Activated CD4-positive, alpha-beta T cell treated with anti-CD3 and anti-CD28 coated beads for 1 hour (primary cell): ENCODE data around the gene PPIE.

Experiments used
- DNase-seq: peaks from one replicate; pipeline ENCODE4 v3.0.0-alpha.2; 2020

PPIE gene

GRCh38 chr1:39721664-39722063 is 17.0 kb upstream of the PPIE start:
- no peak for DNase-seq

DNA sequence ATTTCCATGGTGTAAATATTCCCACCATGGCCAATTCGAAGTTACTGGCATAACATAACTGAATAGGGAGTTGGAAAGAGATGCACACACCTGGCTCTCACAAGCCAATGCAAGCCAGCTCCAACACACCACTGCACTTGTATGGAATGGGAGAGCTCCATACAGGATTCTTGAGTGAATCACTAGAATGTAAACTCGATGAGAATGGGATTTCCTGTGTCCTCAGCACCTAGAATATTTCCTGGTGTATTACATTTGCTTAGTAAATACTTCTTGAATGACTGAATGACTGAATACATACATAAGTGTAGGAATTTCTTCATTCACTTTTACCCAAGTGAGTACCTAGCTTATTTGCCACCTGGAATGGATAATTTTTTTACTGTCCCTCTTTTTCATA is 16.2 kb upstream of the PPIE start:
- no peak for DNase-seq

GRCh38 chr1:39726600-39726999 is 12.1 kb upstream of the PPIE start:
- no peak for DNase-seq

DNA sequence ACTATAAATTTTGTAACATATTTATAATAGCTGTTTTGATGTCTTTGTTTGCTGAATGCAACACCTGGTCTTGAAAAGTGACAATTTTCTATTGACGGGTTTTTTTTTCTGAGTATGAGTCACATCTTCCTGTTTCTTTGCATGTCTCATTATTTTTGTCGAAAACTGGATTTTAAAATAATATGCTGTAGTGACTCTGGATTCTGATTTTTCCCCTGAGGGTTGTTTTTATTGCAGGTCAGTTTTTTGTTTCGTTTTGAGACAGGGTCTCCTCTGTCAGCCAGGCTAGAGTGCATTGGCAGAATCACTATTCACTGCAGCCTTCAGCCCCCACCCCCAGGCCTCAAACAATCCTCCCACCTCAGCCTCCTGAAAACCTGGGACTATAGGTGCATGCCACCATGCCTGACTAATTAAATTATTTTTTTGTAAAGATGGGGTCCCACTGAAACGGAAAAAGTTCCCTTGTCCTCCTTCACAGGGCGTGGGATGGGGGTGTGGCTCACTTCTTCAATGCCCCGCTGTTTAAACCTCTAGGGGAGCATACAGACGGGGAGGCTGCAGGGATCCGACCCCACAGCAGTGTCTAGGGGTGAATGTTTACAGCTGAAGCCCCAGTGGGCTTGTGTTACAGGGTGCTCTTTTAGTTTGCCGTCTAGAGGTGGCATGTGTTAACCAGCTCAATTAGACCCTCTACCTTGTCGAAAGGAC is 11.3 kb upstream of the PPIE start:
- no peak for DNase-seq

DNA sequence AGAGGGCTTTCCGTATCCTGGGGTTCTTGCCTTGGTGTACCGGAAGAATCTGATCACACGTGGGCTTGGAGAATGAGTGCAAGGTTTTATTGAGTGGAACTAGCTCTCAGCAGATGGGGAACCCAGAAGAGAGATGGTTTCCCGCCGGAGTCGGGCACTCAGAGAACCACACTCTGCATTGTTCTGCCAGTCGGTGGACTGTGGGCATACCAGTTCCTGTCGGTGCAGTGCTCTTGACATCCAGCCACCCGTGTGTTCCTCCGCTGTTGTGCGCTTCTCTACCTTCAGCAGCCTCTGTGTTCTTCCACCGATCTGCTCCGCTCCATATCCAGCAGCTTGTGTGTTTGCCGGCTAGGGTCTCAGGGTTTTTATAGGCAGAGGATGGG is 10.8 kb upstream of the PPIE start:
- no peak for DNase-seq

DNA sequence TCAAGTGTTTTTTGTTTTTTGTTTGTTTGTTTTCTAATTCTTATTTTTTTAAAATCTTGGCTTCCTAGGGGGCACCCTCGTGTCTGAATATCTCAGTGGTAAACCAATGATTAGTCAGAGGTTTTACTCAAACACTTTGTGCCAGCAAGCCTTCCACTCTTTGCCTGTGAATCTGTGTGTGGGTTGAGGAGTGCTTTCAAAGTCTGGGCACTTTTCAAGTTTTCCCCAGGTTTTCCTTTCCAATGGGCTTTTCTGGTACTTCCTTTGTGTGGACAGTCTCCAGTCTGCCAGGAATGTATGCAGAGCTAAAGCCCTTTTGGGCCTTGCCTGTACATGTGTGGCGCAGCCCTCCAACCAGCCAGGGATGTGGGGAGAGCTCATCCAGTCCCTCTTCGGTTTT is 9.7 kb upstream of the PPIE start:
- no peak for DNase-seq

- no peak for DNase-seq
Measured at GRCh38 chr1:39729842-39730241, 8.8 kb upstream of the PPIE start.

- DNase-seq, result no peak
Measured at GRCh38 chr1:39732730-39733129, 6.0 kb upstream of the PPIE start.

DNA sequence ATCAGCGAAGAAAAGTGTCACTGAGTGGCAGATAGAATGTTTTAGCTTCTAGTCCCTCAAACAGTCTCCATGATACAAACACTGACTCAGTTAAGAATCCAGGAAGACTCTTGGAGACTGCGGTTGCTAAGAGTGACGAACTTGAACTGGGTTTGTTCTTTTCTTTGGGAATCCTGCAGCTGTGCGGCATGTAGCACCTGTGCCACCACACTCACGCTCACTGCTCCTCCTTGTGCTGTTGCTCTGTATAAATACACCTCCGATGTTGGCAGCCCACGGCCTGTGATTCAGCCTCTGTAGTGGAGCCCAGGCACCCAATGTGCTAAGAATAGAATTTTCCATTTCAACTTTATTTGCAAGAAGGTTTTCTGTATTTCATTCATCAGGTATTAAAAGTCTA is 5.5 kb upstream of the PPIE start:
- DNase-seq, result no peak

DNA sequence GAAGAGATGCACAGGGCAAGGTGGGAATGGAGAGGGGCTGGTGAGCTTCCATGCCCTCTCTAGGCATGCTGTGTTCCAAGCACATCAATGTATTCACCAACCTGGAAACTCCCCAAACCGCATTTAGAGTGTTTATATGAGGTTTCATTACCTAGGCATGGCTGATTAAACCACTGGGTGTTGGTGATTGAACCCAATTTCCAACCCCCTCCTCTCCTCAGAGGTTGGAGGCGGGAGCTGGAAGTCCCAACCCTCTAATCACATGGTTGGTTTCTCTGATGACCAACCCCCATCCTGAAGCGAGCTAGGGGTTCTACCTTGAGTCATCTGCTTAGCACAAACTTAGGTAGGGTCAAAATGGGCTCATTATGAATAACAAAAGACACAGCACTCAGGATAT is 3.0 kb upstream of the PPIE start:
- DNase-seq, result no peak

DNA sequence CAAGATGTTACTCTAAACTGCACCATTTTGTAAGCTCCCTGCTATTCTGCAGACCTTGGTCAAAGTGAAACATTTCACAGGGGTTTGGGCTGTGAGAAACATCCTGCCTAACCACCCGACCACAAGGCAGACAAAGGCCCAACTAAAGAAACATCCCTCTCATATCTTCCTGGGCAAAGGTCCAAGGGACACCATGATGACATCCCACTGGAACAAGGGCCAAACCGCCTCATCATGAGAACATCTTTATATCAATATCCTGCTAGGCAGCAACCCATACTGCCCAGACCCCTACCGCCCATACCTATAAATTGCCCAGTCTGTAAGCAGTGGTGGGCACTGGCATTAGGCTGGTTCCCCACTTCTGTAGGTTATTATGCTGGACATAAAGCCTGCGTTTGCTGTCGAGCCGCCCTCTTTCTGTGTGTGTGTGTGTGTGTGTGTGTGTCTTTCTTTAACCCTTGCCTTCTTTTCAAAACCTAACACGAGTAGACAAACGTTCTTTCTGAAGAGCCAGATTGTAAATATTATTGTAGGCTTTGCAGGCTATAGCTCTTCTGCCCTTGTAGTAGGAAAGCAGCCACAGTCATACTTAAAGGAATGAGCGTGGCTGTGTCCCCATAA is 1.0 kb upstream of the PPIE start:
- no peak for DNase-seq

DNA sequence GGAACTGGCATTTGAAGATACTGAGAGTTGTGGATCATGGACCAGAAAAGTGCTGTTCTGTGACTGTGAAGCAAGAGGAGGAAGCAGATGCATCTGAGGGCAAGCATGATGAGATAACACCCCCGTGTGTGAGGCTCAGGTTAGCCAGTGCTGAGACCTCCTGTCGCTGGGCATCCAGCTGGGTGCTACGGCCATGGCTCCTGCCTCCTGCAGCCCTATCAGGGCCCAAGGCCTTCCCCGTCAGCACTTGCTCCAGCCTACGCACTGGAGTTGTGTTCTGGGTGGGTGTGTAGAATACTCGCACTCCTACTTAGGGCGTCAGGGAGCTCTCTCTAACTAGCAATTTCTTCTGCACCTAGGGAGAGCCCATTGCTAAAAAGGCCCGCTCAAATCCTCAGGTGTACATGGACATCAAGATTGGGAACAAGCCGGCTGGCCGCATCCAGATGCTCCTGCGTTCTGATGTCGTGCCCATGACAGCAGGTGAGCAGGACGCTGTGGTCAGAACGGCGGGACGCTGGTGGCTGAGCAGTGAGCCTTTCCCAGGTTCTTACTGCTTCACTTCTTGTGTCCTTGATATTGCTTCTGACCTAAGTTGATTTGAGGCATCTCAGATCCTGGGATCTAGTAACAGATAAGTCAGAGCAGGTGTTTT is 6.5 kb downstream of the PPIE start:
- no peak for DNase-seq

DNA sequence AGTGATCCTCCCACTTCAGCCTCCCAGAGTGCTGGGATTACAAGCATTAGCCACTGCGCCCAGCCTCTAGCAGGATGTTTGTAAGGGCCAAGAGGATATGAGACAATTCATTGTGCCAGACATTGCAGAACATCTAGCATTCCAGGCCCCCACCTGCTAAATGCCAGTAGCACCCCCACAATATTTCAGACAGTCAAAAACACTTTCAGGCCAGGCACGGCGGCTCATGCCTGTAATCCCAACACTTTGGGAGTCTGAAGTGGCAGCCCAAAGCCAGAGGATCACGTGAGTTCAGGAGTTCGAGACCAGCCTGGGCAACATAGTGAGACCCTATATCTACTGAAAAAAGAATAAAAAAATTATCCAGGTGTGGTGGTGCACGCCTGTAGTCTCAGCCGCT is 12.9 kb downstream of the PPIE start:
- no peak for DNase-seq

DNA sequence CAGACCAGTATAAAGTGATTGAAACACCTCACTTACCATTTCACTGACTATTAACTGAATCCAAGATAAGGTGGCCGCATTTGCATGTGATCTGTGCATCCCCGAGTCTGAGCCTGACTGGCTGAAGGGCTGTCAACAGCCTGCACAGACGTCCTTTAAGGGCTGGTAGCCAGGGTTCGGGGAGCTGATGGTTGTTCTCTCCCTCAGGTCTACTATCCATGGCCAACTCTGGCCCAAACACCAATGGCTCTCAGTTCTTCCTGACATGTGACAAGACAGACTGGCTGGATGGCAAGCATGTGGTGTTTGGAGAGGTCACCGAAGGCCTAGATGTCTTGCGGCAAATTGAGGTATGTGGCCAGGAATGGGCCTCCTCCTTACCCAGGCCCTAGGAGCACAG is 14.0 kb downstream of the PPIE start:
- no peak for DNase-seq

DNA sequence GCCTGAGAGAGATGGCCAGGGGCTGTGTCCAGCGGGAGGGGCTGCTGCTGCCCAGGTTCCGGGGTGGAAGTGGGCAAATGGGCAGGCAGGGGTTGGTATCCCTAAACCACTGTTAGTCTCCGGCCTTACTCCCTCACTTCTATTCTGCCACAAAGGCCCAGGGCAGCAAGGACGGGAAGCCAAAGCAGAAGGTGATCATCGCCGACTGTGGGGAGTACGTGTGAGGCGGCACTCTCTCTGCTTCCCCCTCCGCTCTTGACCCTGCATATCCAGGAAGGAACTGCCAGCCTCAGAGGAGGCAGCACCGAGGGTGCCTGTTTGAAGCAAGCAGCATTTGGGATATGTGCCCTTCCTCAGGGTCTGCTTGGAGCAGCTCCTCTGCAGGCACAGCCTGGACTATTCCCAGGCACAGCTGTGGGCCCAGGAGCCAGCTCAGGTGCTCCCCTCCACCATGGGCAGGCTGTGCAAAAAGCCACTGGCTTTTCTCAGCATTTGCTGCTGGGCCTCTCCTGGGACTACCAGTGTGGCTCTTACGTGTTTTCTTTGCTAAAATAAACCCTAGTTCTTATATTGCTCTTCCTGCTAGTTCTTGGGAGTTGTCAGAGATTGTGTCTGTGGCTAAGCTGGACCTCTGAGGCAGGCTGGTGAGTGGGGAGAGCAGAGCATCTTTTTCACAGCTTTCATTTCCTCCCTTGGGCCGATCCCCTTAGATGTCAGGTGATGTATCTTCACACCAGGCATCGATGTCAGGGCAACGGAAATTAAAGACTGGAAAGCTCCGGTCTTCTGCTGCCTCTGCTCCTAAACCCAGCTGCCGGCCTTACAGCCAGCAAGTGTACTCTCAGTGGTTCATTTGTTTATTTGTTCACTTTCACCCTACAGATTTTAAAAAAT is 14.7 kb downstream of the PPIE start:
- DNase-seq, result no peak

DNA sequence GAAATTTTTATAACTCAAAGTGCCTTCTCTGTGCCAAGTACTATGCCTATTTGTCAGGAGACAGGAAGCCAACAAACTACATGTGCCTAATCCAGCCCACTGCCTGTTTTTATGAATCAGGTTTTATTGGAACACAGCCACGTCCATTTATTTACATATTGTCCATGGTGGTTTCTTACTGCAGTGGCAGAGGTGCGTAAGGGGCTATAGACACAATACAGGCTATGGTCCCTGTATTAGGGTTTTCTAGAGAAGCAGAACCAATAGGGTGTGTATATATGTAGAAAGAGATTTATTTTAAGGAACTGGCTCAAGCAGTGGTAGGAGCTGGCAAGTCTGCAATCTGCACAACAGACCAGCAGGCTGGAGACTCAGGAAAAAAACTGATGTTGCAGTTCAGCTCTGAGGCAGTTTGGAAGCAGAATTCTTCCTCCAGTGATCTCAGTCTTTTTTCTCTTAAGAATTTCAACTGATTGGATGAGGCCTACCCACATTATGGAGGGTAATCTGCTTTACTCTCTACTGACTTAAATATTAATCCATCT is 15.4 kb downstream of the PPIE start:
- DNase-seq, result no peak

GRCh38 chr1:39754906-39755504 is 16.3 kb downstream of the PPIE start:
- no peak for DNase-seq

GRCh38 chr1:39755965-39756659 is 17.4 kb downstream of the PPIE start:
- DNase-seq, result no peak

GRCh38 chr1:39757501-39757900 is 18.8 kb downstream of the PPIE start:
- DNase-seq, result no peak

- DNase-seq, result no peak
Measured at GRCh38 chr1:39758556-39759435, 20.1 kb downstream of the PPIE start.

- DNase-seq, result no peak
Measured at GRCh38 chr1:39759436-39759726, 20.7 kb downstream of the PPIE start.
